ENCODE measurements around the gene COX10. TPM values are rescaled to one million over a fixed set of nuclear protein-coding genes. Genes with fewer than 3 reads are reported as not detected.

Gene COX10
- polyA plus RNA-seq, 1 donor (not counting 4 experiments of a cell fraction or from before 2014, with no cell fraction given), result 14.3 TPM

- H3K36me3 ChIP-seq (ENCODE audit: control insufficient read depth in 2 of 2, extremely low read depth in 1 of 2, insufficient read depth in 2 of 2, low read length in 2 of 2), result peaks cover 0 to 4% of the 10 kb centered on the region in 2 experiments
- H3K4me2 ChIP-seq (ENCODE audit: control insufficient read depth, extremely low read depth, insufficient read depth, low read depth, low read length), result no peak overlapping the region
- H2AFZ ChIP-seq (ENCODE audit: control insufficient read depth, low read length), result no peak overlapping the region
- no peaks in the 10 kb centered on the region for H3K27me3 ChIP-seq (ENCODE audit: control insufficient read depth, extremely low read depth, insufficient read depth, low read length)
- no peak overlapping the region for H3K4me3 ChIP-seq (ENCODE audit: control insufficient read depth in 2 of 3, extremely low read depth in 1 of 3, insufficient read depth in 2 of 3, low read depth in 1 of 3, low read length in 3 of 3)
- FAIRE-seq, result no peak
- no peaks in the 10 kb centered on the region for H4K20me1 ChIP-seq (ENCODE audit: control insufficient read depth, extremely low read depth, insufficient read depth, low read length)
- H3K9me1 ChIP-seq (ENCODE audit: control insufficient read depth, extremely low read depth, insufficient read depth, low read length), result no peaks in the 10 kb centered on the region
- H3K9me3 ChIP-seq (ENCODE audit: control insufficient read depth, low read depth, low read length), result no peaks in the 10 kb centered on the region
- H3K9ac ChIP-seq (ENCODE audit: control insufficient read depth, extremely low read depth, insufficient read depth, low read length), result no peak overlapping the region
- dilution Hi-C loops (cut with MboI; ENCODE audit: extremely low pct_ligation_motif_present, low sequenced_read_pairs), result no loop called here
- no peaks in the 10 kb centered on the region for H3K4me1 ChIP-seq (ENCODE audit: control insufficient read depth, extremely low read depth, insufficient read depth, low read length)
- H3K27ac ChIP-seq (ENCODE audit: control insufficient read depth, insufficient read depth, low read length), result no peak overlapping the region
- DNase-seq (ENCODE audit: low read depth, low spot score), result no peak
- TF ChIP-seq CTCF (optimal IDR thresholded peaks at IDR 0.05 in 1 of 3, IDR thresholded peaks at IDR 0.05 in 1 of 3, conservative IDR thresholded peaks at IDR 0.05 in 1 of 3; ENCODE audit: extremely low read depth in 1 of 3, insufficient read depth in 2 of 3, low read length in 3 of 3) (no peak), EZH2 (IDR thresholded peaks at IDR 0.05; ENCODE audit: low read length) (no peak)
- H3K79me2 ChIP-seq (ENCODE audit: control insufficient read depth, insufficient read depth, low read length), result peaks cover 1% of the 10 kb centered on the region
Measured at GRCh38 chr17:14104734-14105133, 35.4 kb downstream of the COX10 start.

- H3K9me1 ChIP-seq (ENCODE audit: control insufficient read depth, extremely low read depth, insufficient read depth, low read length), result no peaks in the 10 kb centered on the region
- no peaks in the 10 kb centered on the region for H3K4me1 ChIP-seq (ENCODE audit: control insufficient read depth, extremely low read depth, insufficient read depth, low read length)
- H3K4me3 ChIP-seq (ENCODE audit: control insufficient read depth in 2 of 3, extremely low read depth in 1 of 3, insufficient read depth in 2 of 3, low read depth in 1 of 3, low read length in 3 of 3), result no peak overlapping the region
- no peak overlapping the region for H2AFZ ChIP-seq (ENCODE audit: control insufficient read depth, low read length)
- H3K36me3 ChIP-seq (ENCODE audit: control insufficient read depth in 2 of 2, extremely low read depth in 1 of 2, insufficient read depth in 2 of 2, low read length in 2 of 2), result peaks cover 0 to 4% of the 10 kb centered on the region in 2 experiments
- no peak overlapping the region for H3K27ac ChIP-seq (ENCODE audit: control insufficient read depth, insufficient read depth, low read length)
- no peaks in the 10 kb centered on the region for H4K20me1 ChIP-seq (ENCODE audit: control insufficient read depth, extremely low read depth, insufficient read depth, low read length)
- no peak overlapping the region for H3K9ac ChIP-seq (ENCODE audit: control insufficient read depth, extremely low read depth, insufficient read depth, low read length)
- peaks cover 1% of the 10 kb centered on the region for H3K79me2 ChIP-seq (ENCODE audit: control insufficient read depth, insufficient read depth, low read length)
- no peaks in the 10 kb centered on the region for H3K27me3 ChIP-seq (ENCODE audit: control insufficient read depth, extremely low read depth, insufficient read depth, low read length)
- DNase-seq (ENCODE audit: low read depth, low spot score) (no peak), FAIRE-seq (no peak)
- no peak overlapping the region for H3K4me2 ChIP-seq (ENCODE audit: control insufficient read depth, extremely low read depth, insufficient read depth, low read depth, low read length)
- TF ChIP-seq CTCF (optimal IDR thresholded peaks at IDR 0.05 in 1 of 3, IDR thresholded peaks at IDR 0.05 in 1 of 3, conservative IDR thresholded peaks at IDR 0.05 in 1 of 3; ENCODE audit: extremely low read depth in 1 of 3, insufficient read depth in 2 of 3, low read length in 3 of 3) (no peak), EZH2 (IDR thresholded peaks at IDR 0.05; ENCODE audit: low read length) (no peak)
- no peaks in the 10 kb centered on the region for H3K9me3 ChIP-seq (ENCODE audit: control insufficient read depth, low read depth, low read length)
- dilution Hi-C loops (cut with MboI; ENCODE audit: extremely low pct_ligation_motif_present, low sequenced_read_pairs), result no loop called here
Measured at GRCh38 chr17:14107889-14108288, 38.6 kb downstream of the COX10 start.

Data from keratinocyte (primary cell).